OCI-LY1 (cell line): ENCODE measurements around the gene GATA2.

Source experiments
- H2AFZ ChIP-seq: fragments of 200-600 bp; sonication (generic), shearing (Covaris generic); 2 replicates; pipeline ENCODE4 v1.6.0; 2014; ENCODE audit warnings: antibody characterized with exemption, mild to moderate bottlenecking, low read length
- H3F3A ChIP-seq: fragments of 200-600 bp; sonication (generic), shearing (Covaris generic); 2 replicates; pipeline ENCODE4 v1.6.0; 2014; ENCODE audit warnings: mild to moderate bottlenecking, antibody characterized with exemption, low read length, moderate library complexity; ENCODE audit not compliant: insufficient read depth
- H3K27ac ChIP-seq: fragments of 200-600 bp; sonication (generic); 2 replicates; pipeline ENCODE4 v1.5.1; 2014; ENCODE audit warnings: low read length, mixed run types, mild to moderate bottlenecking, low read depth; ENCODE audit not compliant: poor library complexity, severe bottlenecking
- H3K27me3 ChIP-seq: fragments of 200-600 bp; sonication (generic); 2 replicates; pipeline ENCODE4 v1.6.0; 2014; ENCODE audit warnings: antibody characterized with exemption, mild to moderate bottlenecking, low read length, moderate library complexity; ENCODE audit not compliant: insufficient read depth
- H3K36me3 ChIP-seq: fragments of 200-600 bp; sonication (generic); 2 replicates; pipeline ENCODE4 v1.6.1; 2014; ENCODE audit warnings: mild to moderate bottlenecking, antibody characterized with exemption, low read length, moderate library complexity, mixed read lengths; ENCODE audit not compliant: insufficient read depth
- H3K4me1 ChIP-seq: fragments of 200-600 bp; sonication (generic); 2 replicates; pipeline ENCODE4 v1.5.1; 2014; ENCODE audit warnings: mild to moderate bottlenecking, low read length, moderate library complexity; ENCODE audit not compliant: insufficient read depth, severe bottlenecking
- H3K4me2 ChIP-seq: fragments of 200-600 bp; sonication (generic), shearing (Covaris generic); 2 replicates; pipeline ENCODE4 v1.6.1; 2014; ENCODE audit warnings: low read length
- H3K4me3 ChIP-seq: fragments of 200-600 bp; sonication (generic); 2 replicates; pipeline ENCODE4 v1.5.1; 2014; ENCODE audit warnings: low read length, low read depth, mild to moderate bottlenecking, mixed read lengths; ENCODE audit not compliant: poor library complexity, severe bottlenecking
- H3K79me2 ChIP-seq: fragments of 200-600 bp; shearing (Covaris generic); 2 replicates; pipeline ENCODE4 v1.6.1; 2016; ENCODE audit warnings: mixed run types, low read length, mixed read lengths; ENCODE audit not compliant: insufficient read depth
- H3K9ac ChIP-seq: fragments of 200-600 bp; sonication (generic), shearing (Covaris generic); 2 replicates; pipeline ENCODE4 v1.6.1; 2014; ENCODE audit warnings: mild to moderate bottlenecking, low read length, mixed read lengths
- H3K9me2 ChIP-seq: fragments of 200-600 bp; sonication (generic), shearing (Covaris generic); 2 replicates; pipeline ENCODE4 v1.6.1; 2014; ENCODE audit warnings: low read depth, mild to moderate bottlenecking, low read length, mixed read lengths
- H3K9me3 ChIP-seq: fragments of 200-600 bp; shearing (Covaris generic); 2 replicates; pipeline ENCODE4 v1.6.1; 2014; ENCODE audit warnings: low read length, mixed read lengths
- H4K20me1 ChIP-seq: fragments of 200-600 bp; sonication (generic), shearing (Covaris generic); 2 replicates; pipeline ENCODE4 v1.6.0; 2016; ENCODE audit warnings: mild to moderate bottlenecking, low read length; ENCODE audit not compliant: insufficient read depth
- EZH2 ChIP-seq: fragments of 200-600 bp; sonication (generic), shearing (Covaris generic); IDR thresholded peaks from 2 replicates; pipeline ENCODE4 v1.8.0; 2017; ENCODE audit warnings: borderline replicate concordance, mixed run types, mild to moderate bottlenecking, antibody characterized with exemption, low read length, moderate library complexity, mixed read lengths
- TF ChIP-seq, protein P1 (sequence below): fragments of 200-600 bp; sonication (generic), shearing (Covaris generic); IDR thresholded peaks from 2 replicates; pipeline ENCODE4 v1.5.1; 2017; ENCODE audit warnings: mild to moderate bottlenecking, antibody characterized with exemption, low read length, moderate library complexity, mixed read lengths

GATA2 gene

DNA sequence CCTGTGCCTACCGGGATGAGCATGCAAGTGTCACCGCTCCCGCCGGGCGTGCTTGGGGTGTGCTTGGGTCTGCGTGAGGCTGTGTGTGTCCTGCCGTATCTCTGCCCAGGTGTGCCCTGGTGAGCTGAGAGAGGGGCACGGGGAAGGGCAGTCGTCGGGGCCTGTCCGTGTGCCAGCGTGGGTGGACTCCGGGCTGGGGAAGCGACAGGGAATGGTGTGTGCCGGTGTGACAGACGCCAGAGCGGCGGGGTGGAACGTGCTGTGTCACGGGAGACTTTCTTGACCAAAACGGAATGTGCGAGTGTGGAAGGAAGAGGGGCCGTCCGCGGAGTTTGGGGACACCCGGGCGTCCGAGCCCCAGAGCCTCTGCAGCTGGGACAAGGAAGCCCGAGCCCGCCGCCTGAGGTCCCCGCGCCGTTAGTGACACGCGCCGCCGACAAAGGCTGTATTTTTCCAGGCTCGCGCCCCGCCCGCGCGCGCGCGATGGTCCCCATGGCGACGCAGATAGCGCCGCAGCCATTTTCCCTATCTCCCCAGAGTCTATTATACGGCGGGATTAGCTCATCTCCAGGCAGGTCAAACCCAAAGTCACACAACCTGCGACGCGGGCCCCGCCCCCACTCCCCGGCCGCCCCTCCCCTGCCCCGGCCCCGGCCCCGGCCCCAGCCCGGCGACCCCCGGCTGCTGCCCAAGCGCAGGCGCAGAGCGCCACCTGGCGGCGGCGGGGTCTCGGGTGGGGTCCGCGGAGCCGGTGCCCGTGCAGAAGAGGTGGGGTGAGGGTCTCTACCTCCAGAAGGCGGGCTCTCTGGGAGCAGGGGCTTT is 4.5 kb upstream of the GATA2 start:
- Histone ChIP-seq H3K9me2 (no peaks in the 10 kb centered on the region), H3K9ac (peak overlapping the region; percentile 53), H3K27ac (no peak overlapping the region), H3K4me2 (peak overlapping the region; percentile 66), H3K79me2 (no peaks in the 10 kb centered on the region), H3K36me3 (no peaks in the 10 kb centered on the region), H3K4me3 (peak overlapping the region; percentile 59), H3K4me1 (peaks cover 3% of the 10 kb centered on the region), H4K20me1 (no peaks in the 10 kb centered on the region), H3F3A (no peaks in the 10 kb centered on the region), H2AFZ (no peak overlapping the region), H3K9me3 (no peaks in the 10 kb centered on the region), H3K27me3 (peaks cover 21% of the 10 kb centered on the region)
- TF ChIP-seq, protein P1, sequence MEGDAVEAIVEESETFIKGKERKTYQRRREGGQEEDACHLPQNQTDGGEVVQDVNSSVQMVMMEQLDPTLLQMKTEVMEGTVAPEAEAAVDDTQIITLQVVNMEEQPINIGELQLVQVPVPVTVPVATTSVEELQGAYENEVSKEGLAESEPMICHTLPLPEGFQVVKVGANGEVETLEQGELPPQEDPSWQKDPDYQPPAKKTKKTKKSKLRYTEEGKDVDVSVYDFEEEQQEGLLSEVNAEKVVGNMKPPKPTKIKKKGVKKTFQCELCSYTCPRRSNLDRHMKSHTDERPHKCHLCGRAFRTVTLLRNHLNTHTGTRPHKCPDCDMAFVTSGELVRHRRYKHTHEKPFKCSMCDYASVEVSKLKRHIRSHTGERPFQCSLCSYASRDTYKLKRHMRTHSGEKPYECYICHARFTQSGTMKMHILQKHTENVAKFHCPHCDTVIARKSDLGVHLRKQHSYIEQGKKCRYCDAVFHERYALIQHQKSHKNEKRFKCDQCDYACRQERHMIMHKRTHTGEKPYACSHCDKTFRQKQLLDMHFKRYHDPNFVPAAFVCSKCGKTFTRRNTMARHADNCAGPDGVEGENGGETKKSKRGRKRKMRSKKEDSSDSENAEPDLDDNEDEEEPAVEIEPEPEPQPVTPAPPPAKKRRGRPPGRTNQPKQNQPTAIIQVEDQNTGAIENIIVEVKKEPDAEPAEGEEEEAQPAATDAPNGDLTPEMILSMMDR = peak; percentile 74
- no peak for TF ChIP-seq EZH2

DNA sequence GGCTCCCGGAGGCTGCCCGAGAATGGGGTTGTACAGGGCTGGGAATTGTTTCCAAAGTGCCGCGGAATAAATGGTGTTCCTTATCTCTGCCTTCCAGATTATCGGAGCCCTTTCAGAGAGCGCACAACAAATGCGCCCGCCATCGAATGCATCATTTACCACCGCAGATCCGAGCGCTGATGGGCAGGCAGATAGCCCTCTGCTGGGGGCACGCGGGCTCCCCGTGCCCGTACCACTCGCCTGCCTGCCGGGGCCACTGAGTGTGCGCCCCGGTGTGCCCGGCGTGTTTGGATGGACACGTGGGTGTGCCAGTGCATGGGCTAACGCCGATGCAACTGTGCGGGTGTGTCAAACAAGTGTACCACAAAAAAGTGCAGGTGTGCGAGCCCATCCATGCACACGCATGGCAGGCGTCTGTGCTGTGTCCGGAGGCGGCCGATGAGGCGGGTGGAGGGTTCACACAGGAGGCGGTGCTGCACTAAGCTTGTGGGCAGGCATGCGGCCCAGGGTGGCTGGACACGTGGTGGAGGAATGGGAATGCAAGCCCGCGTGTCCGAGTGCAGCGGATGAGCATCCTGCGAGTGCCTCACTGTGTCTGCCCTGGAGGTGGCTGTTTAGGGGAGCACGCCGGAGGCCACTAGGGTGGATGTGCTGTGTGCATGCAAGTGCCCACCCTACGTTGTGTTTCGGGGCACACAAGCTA is 3.8 kb upstream of the GATA2 start:
- Histone ChIP-seq H3K4me3 (peak overlapping the region; percentile 59), H4K20me1 (no peaks in the 10 kb centered on the region), H3K9me3 (no peaks in the 10 kb centered on the region), H3K36me3 (no peaks in the 10 kb centered on the region), H3F3A (no peaks in the 10 kb centered on the region), H3K9me2 (no peaks in the 10 kb centered on the region), H3K27ac (no peak overlapping the region), H3K27me3 (peaks cover 28% of the 10 kb centered on the region), H3K4me2 (peak overlapping the region; percentile 66), H2AFZ (no peak overlapping the region), H3K79me2 (no peaks in the 10 kb centered on the region), H3K9ac (no peak overlapping the region; the same call in 1 of the 2 replicates), H3K4me1 (peaks cover 3% of the 10 kb centered on the region)
- TF ChIP-seq, protein P1 = no peak
- TF ChIP-seq EZH2 = no peak

DNA sequence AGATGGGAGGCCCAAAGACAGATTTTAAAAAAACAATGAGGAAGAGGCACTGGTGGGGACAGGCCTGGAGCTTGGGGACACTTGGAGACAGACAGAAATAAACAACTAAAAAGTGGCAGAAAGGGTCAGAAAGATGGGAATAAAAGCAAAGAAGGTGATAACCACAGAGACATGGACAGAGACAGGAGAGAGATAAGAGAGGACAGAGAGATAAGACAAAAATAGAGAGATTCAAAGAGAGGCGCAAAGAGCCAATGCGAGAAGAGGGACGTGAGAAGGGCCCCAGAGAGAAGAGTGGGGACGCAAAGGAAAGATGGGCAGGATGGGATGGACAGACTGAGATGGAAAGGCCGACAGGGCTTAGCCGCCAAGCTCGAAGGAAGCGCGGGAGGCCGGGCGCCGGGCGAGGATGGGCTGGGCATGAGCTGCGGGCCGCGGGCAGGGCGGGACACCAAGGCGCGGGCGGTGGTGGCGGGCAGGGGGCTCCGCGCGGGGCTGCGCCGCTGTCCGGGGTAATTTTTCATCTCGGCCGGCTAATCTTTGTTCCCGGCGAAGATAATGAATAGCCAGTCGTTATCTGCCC is 3.1 kb upstream of the GATA2 start:
- Histone ChIP-seq H3K9me2 (no peaks in the 10 kb centered on the region), H3K4me2 (no peak overlapping the region), H3K27me3 (peaks cover 32% of the 10 kb centered on the region), H3K4me1 (peaks cover 3% of the 10 kb centered on the region), H3K36me3 (no peaks in the 10 kb centered on the region), H3K4me3 (no peak overlapping the region), H3K9ac (no peak overlapping the region), H3K27ac (no peak overlapping the region), H3F3A (no peaks in the 10 kb centered on the region), H3K79me2 (no peaks in the 10 kb centered on the region), H3K9me3 (no peaks in the 10 kb centered on the region), H2AFZ (no peak overlapping the region), H4K20me1 (no peaks in the 10 kb centered on the region)
- TF ChIP-seq EZH2 = no peak
- TF ChIP-seq, protein P1 = no peak
